ENCODE measurements around the gene HK1.
A peak's percentile ranks its signal among the peaks of the same experiment; 100 is the strongest.

HK1 gene

GRCh38 chr10:69405221-69405620, 126.9 kb downstream of the HK1 start:
- Histone ChIP-seq H3K4me1 (ENCODE audit: control insufficient read depth, insufficient read depth, low read length) (peaks cover 67% of the 10 kb centered on the region), H3K9ac (ENCODE audit: low read length in 2 of 2) (no peak overlapping the region), H3K27ac (ENCODE audit: low read length) (peak overlapping the region; percentile 76), H3K4me3 (ENCODE audit: low read length in 2 of 2) (no peak overlapping the region), H3K9me3 (ENCODE audit: control insufficient read depth in 2 of 2, low read length in 2 of 2) (no peaks in the 10 kb centered on the region), H3K36me3 (ENCODE audit: control insufficient read depth in 2 of 2, insufficient read depth in 2 of 2, low read length in 2 of 2) (peaks cover 29 to 49% of the 10 kb centered on the region in 2 donors), H3K27me3 (ENCODE audit: control insufficient read depth in 1 of 2, insufficient read depth in 2 of 2, low read length in 2 of 2) (no peaks in the 10 kb centered on the region)

GRCh38 chr10:69406302-69406811, 128.1 kb downstream of the HK1 start:
- Histone ChIP-seq H3K9ac (ENCODE audit: low read length in 2 of 2) (peak overlapping the region; percentile 21 to 34), H3K4me3 (ENCODE audit: low read length in 2 of 2) (no peak overlapping the region), H3K4me1 (ENCODE audit: control insufficient read depth, insufficient read depth, low read length) (peaks cover 75% of the 10 kb centered on the region)

GRCh38 chr10:69406816-69407580, 128.7 kb downstream of the HK1 start:
- Histone ChIP-seq H3K27me3 (ENCODE audit: control insufficient read depth in 1 of 2, insufficient read depth in 2 of 2, low read length in 2 of 2) (no peaks in the 10 kb centered on the region), H3K36me3 (ENCODE audit: control insufficient read depth in 2 of 2, insufficient read depth in 2 of 2, low read length in 2 of 2) (peaks cover 22 to 36% of the 10 kb centered on the region in 2 donors), H3K9ac (ENCODE audit: low read length in 2 of 2) (peak overlapping the region; percentile 34 to 36), H3K4me1 (ENCODE audit: control insufficient read depth, insufficient read depth, low read length) (peaks cover 74% of the 10 kb centered on the region), H3K9me3 (ENCODE audit: control insufficient read depth in 2 of 2, low read length in 2 of 2) (no peaks in the 10 kb centered on the region), H3K4me3 (ENCODE audit: low read length in 2 of 2) (no peak overlapping the region), H3K27ac (ENCODE audit: low read length) (peak overlapping the region; percentile 76)

More at GRCh38 chr10:69406302-69406811, 128.1 kb downstream of the HK1 start:
- Histone ChIP-seq H3K27me3 (ENCODE audit: control insufficient read depth in 1 of 2, insufficient read depth in 2 of 2, low read length in 2 of 2) (no peaks in the 10 kb centered on the region), H3K27ac (ENCODE audit: low read length) (peak overlapping the region; percentile 76), H3K9me3 (ENCODE audit: control insufficient read depth in 2 of 2, low read length in 2 of 2) (no peaks in the 10 kb centered on the region), H3K36me3 (ENCODE audit: control insufficient read depth in 2 of 2, insufficient read depth in 2 of 2, low read length in 2 of 2) (peaks cover 25 to 38% of the 10 kb centered on the region in 2 donors)

DNA sequence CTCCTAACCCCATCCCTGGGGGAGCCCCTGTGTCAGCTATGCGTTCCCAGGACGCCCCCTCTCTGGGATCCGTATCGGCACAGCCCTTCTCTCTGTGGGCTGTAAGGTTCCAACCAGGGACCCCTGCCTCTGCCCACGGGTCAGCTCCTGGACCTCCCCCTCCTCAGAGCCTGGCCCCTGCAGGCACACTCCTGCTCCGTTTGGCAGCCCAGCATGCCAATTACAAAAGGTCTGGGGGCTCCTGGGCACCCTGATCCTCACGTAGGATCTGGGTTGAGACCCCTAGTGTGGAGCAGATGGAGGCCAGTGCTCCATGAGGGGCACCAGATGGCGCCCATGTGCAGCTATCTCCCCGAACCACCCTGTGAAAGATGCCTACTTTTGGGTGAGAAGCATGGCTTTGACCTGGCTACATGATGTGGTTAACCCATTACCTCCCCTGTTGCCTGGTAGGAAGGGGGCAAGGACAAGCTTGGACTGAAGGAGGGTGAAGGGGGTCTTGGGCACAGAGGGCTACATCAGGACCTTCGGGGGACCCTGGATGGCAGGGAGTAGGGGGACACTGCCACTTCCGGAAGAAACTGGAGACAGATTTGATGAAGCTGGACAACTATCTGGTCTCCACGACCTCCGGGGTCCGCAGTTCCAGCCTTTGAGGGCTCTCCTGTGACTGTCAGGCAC, 129.5 kb downstream of the HK1 start:
- Histone ChIP-seq H3K36me3 (ENCODE audit: control insufficient read depth in 2 of 2, insufficient read depth in 2 of 2, low read length in 2 of 2) (peaks cover 22 to 34% of the 10 kb centered on the region in 2 donors), H3K27ac (ENCODE audit: low read length) (peak overlapping the region; percentile 76), H3K4me3 (ENCODE audit: low read length in 2 of 2) (peak overlapping the region; percentile 12 to 52), H3K4me1 (ENCODE audit: control insufficient read depth, insufficient read depth, low read length) (peaks cover 74% of the 10 kb centered on the region), H3K9me3 (ENCODE audit: control insufficient read depth in 2 of 2, low read length in 2 of 2) (no peaks in the 10 kb centered on the region), H3K27me3 (ENCODE audit: control insufficient read depth in 1 of 2, insufficient read depth in 2 of 2, low read length in 2 of 2) (no peaks in the 10 kb centered on the region), H3K9ac (ENCODE audit: low read length in 2 of 2) (peak overlapping the region; percentile 42 to 65)

DNA sequence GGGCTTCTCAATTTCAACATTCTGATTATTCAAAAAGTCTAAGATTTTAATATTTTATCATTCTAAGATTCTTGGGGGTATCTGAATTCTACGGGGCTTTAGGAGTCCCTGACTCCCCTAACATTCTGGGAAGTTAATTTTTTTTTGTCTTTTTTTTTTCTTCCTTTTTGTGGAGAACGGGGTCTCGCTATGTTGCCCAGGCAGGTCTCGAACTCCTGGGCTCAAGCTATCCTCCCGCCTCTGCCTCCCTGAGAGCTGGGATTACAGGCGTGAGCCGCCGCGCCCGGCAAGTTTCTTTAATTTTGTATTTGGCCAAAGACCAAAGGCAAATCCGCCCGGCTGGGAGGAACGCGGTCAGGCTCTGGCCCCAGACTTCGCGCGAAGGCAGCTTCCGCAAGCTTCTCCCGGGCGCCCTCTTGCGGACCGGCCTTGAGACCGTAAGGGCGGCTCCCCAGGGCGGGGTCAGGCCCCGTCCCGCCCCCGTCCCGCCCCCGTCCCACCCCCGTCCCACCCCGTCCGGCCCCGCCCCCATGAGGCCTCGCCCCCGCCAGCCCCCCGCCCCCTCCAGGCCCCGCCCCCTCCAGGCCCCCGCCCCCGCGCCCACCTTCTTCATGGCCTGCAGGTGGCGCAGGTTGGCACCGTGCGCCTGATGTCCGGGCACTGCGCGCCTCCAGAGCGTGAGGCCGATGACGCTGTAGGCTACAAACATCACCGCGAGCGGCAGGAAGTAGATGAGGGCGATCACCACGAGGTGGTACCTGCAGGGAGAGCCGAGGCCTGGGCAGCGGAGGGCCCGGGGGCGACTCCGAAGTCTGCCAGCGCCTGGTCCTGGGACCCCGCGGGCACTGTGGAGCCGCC, 130.3 kb downstream of the HK1 start:
- H3K9ac ChIP-seq (ENCODE audit: low read length in 2 of 2) = peak overlapping the region; percentile 42 to 71
- no peaks in the 10 kb centered on the region for H3K9me3 ChIP-seq (ENCODE audit: control insufficient read depth in 2 of 2, low read length in 2 of 2)
- peak overlapping the region in 1 of 2 donors; percentile 57 for H3K4me3 ChIP-seq (ENCODE audit: low read length in 2 of 2)
- peak overlapping the region; percentile 82 for H3K27ac ChIP-seq (ENCODE audit: low read length)
- no peaks in the 10 kb centered on the region for H3K27me3 ChIP-seq (ENCODE audit: control insufficient read depth in 1 of 2, insufficient read depth in 2 of 2, low read length in 2 of 2)
- H3K4me1 ChIP-seq (ENCODE audit: control insufficient read depth, insufficient read depth, low read length) = peaks cover 68% of the 10 kb centered on the region
- peaks cover 20 to 30% of the 10 kb centered on the region in 2 donors for H3K36me3 ChIP-seq (ENCODE audit: control insufficient read depth in 2 of 2, insufficient read depth in 2 of 2, low read length in 2 of 2)

DNA sequence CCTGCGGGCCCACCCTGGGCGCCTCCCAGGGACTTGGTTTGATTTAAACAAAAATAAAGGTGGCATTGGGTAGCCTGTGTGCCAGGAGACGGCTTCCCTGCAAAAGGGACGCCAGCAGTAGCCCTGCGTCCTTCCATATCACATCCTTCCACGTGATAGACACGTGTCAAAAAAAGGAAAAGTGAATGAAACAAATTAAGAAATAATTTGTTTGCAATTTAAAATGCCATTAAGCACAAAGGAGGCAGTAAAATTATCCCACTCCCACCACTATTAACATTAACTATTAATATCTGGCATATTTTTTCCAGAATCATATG, 130.8 kb downstream of the HK1 start:
- Histone ChIP-seq H3K27ac (ENCODE audit: low read length) (peak overlapping the region; percentile 82), H3K36me3 (ENCODE audit: control insufficient read depth in 2 of 2, insufficient read depth in 2 of 2, low read length in 2 of 2) (peaks cover 15 to 30% of the 10 kb centered on the region in 2 donors), H3K4me3 (ENCODE audit: low read length in 2 of 2) (peak overlapping the region in 1 of 2 donors; percentile 57), H3K4me1 (ENCODE audit: control insufficient read depth, insufficient read depth, low read length) (peaks cover 68% of the 10 kb centered on the region), H3K9me3 (ENCODE audit: control insufficient read depth in 2 of 2, low read length in 2 of 2) (no peaks in the 10 kb centered on the region), H3K27me3 (ENCODE audit: control insufficient read depth in 1 of 2, insufficient read depth in 2 of 2, low read length in 2 of 2) (no peaks in the 10 kb centered on the region), H3K9ac (ENCODE audit: low read length in 2 of 2) (peak overlapping the region; percentile 1 to 71)

- Histone ChIP-seq H3K36me3 (ENCODE audit: control insufficient read depth in 2 of 2, insufficient read depth in 2 of 2, low read length in 2 of 2) (peaks cover 11 to 22% of the 10 kb centered on the region in 2 donors), H3K4me3 (ENCODE audit: low read length in 2 of 2) (no peak overlapping the region), H3K9ac (ENCODE audit: low read length in 2 of 2) (no peak overlapping the region), H3K9me3 (ENCODE audit: control insufficient read depth in 2 of 2, low read length in 2 of 2) (no peaks in the 10 kb centered on the region), H3K4me1 (ENCODE audit: control insufficient read depth, insufficient read depth, low read length) (peaks cover 71% of the 10 kb centered on the region), H3K27me3 (ENCODE audit: control insufficient read depth in 1 of 2, insufficient read depth in 2 of 2, low read length in 2 of 2) (no peaks in the 10 kb centered on the region), H3K27ac (ENCODE audit: low read length) (no peak overlapping the region)
Measured at GRCh38 chr10:69409968-69410367, 131.7 kb downstream of the HK1 start.

- peaks cover 67% of the 10 kb centered on the region for H3K4me1 ChIP-seq (ENCODE audit: control insufficient read depth, insufficient read depth, low read length)
- peaks cover 9 to 16% of the 10 kb centered on the region in 2 donors for H3K36me3 ChIP-seq (ENCODE audit: control insufficient read depth in 2 of 2, insufficient read depth in 2 of 2, low read length in 2 of 2)
- H3K4me3 ChIP-seq (ENCODE audit: low read length in 2 of 2) = no peak overlapping the region
- no peaks in the 10 kb centered on the region for H3K9me3 ChIP-seq (ENCODE audit: control insufficient read depth in 2 of 2, low read length in 2 of 2)
- H3K27ac ChIP-seq (ENCODE audit: low read length) = peak overlapping the region; percentile 92
- H3K9ac ChIP-seq (ENCODE audit: low read length in 2 of 2) = no peak overlapping the region
- H3K27me3 ChIP-seq (ENCODE audit: control insufficient read depth in 1 of 2, insufficient read depth in 2 of 2, low read length in 2 of 2) = no peaks in the 10 kb centered on the region
Measured at GRCh38 chr10:69410487-69410886, 132.2 kb downstream of the HK1 start.

DNA sequence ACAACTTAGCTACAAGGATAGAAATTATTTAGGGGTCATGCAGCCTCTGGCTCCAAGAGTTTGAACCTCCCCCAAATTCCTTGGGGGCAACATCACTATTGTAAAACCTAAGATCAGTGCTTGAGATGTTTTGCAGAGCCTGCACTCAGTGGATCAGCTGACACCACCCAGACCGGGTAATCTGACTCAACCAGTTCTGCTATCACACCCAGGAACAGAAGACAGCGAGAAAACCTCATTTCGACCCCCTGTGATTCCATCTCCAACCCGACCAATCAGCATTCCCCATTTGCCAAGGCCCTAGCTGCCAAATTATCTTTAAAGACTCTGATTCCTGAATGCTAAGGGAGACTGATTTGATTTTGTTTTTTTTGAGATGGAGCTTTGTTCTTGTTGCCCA, 133.2 kb downstream of the HK1 start:
- Histone ChIP-seq H3K9me3 (ENCODE audit: control insufficient read depth in 2 of 2, low read length in 2 of 2) (no peaks in the 10 kb centered on the region), H3K27ac (ENCODE audit: low read length) (peak overlapping the region; percentile 92), H3K4me1 (ENCODE audit: control insufficient read depth, insufficient read depth, low read length) (peaks cover 57% of the 10 kb centered on the region), H3K27me3 (ENCODE audit: control insufficient read depth in 1 of 2, insufficient read depth in 2 of 2, low read length in 2 of 2) (no peaks in the 10 kb centered on the region), H3K36me3 (ENCODE audit: control insufficient read depth in 2 of 2, insufficient read depth in 2 of 2, low read length in 2 of 2) (peaks cover 4 to 12% of the 10 kb centered on the region in 2 donors), H3K9ac (ENCODE audit: low read length in 2 of 2) (no peak overlapping the region), H3K4me3 (ENCODE audit: low read length in 2 of 2) (peak overlapping the region in 1 of 2 donors; percentile 44)

GRCh38 chr10:69412232-69412790, 134.0 kb downstream of the HK1 start:
- peak overlapping the region; percentile 29 to 95 for H3K4me3 ChIP-seq (ENCODE audit: low read length in 2 of 2)
- peaks cover 55% of the 10 kb centered on the region for H3K4me1 ChIP-seq (ENCODE audit: control insufficient read depth, insufficient read depth, low read length)
- no peaks in the 10 kb centered on the region for H3K9me3 ChIP-seq (ENCODE audit: control insufficient read depth in 2 of 2, low read length in 2 of 2)
- H3K27me3 ChIP-seq (ENCODE audit: control insufficient read depth in 1 of 2, insufficient read depth in 2 of 2, low read length in 2 of 2) = no peaks in the 10 kb centered on the region
- peaks cover under 1 to 9% of the 10 kb centered on the region in 2 donors for H3K36me3 ChIP-seq (ENCODE audit: control insufficient read depth in 2 of 2, insufficient read depth in 2 of 2, low read length in 2 of 2)
- H3K9ac ChIP-seq (ENCODE audit: low read length in 2 of 2) = peak overlapping the region; percentile 36 to 54
- peak overlapping the region; percentile 92 for H3K27ac ChIP-seq (ENCODE audit: low read length)
